A673 (cell line): Measurements from ENCODE around the gene ARHGAP11A. TPM values are rescaled to one million over a fixed set of nuclear protein-coding genes. Genes with fewer than 3 reads are reported as not detected.
A peak's percentile ranks its signal among the peaks of the same experiment; 100 is the strongest.
"Not testable (repeated sequence)": the region's sequence is repeated elsewhere in the genome, so short reads cannot be mapped to it uniquely, and the experiment has no call there.

ENCODE experiments used
- BruUV-seq: library from RNA; stranded (reverse); fragments of 400-500 nt; replicated peaks from 2 replicates; lab custom pipeline; 2021; lab: Mats Ljungman, UMichigan
- CTCF ChIA-PET: fragments of 300-600 bp; sonication (Branson Sonifier 250); formaldehyde crosslinking; loops from one replicate; lab custom pipeline; 2022; ENCODE audit warnings: antibody characterized with exemption; lab: Charles Lee
- POLR2A ChIA-PET: fragments of 300-600 bp; sonication (Branson Sonifier 250); formaldehyde crosslinking; loops from one replicate; lab custom pipeline; 2022; ENCODE audit warnings: antibody characterized with exemption; ENCODE audit not compliant: low non-redundant PET; lab: Charles Lee
- DNase-seq: peaks from one replicate; pipeline ENCODE4 v3.0.0-alpha.2; 2015; ENCODE audit warnings: low spot score
- H3K27ac ChIP-seq: fragments of 200-600 bp; sonication (generic); 2 replicates; pipeline ENCODE4 v1.5.1; 2016; ENCODE audit warnings: mixed run types, low read depth, mild to moderate bottlenecking, mixed read lengths, antibody characterized with exemption, low read length; ENCODE audit not compliant: poor library complexity, severe bottlenecking
- H3K27me3 ChIP-seq: fragments of 200-600 bp; sonication (generic); replicated peaks from 2 replicates; pipeline ENCODE4 v1.6.1; 2017; ENCODE audit warnings: mixed run types, low read depth, mild to moderate bottlenecking, mixed read lengths, antibody characterized with exemption, low read length; ENCODE audit not compliant: insufficient read depth, poor library complexity
- H3K36me3 ChIP-seq: fragments of 200-600 bp; sonication (generic); 2 replicates; pipeline ENCODE4 v1.6.1; 2016; ENCODE audit warnings: mixed run types, mild to moderate bottlenecking, mixed read lengths, antibody characterized with exemption, low read length; ENCODE audit not compliant: insufficient read depth, poor library complexity, severe bottlenecking
- H3K4me1 ChIP-seq: fragments of 200-600 bp; sonication (generic); 2 replicates; pipeline ENCODE4 v1.6.1; 2017; ENCODE audit warnings: mixed run types, mild to moderate bottlenecking, mixed read lengths, antibody characterized with exemption, low read length; ENCODE audit not compliant: insufficient read depth, poor library complexity, severe bottlenecking
- H3K4me3 ChIP-seq: fragments of 200-600 bp; sonication (generic); 2 replicates; pipeline ENCODE4 v1.5.1; 2016; ENCODE audit warnings: low read depth, mixed run types, mild to moderate bottlenecking, mixed read lengths, low read length; ENCODE audit not compliant: poor library complexity, severe bottlenecking
- H3K9me3 ChIP-seq: fragments of 200-600 bp; sonication (generic); 2 replicates; pipeline ENCODE4 v1.6.1; 2016; ENCODE audit warnings: mixed run types, low read depth, mild to moderate bottlenecking, mixed read lengths, antibody characterized with exemption, low read length; ENCODE audit not compliant: poor library complexity, severe bottlenecking
- CTCF ChIP-seq: fragments of 300-800, 200-600 bp; sonication (generic); conservative IDR thresholded peaks from 2 replicates; pipeline ENCODE4 v1.5.1; 2017; ENCODE audit warnings: low read depth, mild to moderate bottlenecking, antibody characterized with exemption, low read length, moderate library complexity, mixed read lengths
- EZH2 ChIP-seq: fragments of 200-600 bp; sonication (generic); IDR thresholded peaks from 2 replicates; pipeline ENCODE4 v1.6.1; 2017; ENCODE audit warnings: borderline replicate concordance, low read depth, mild to moderate bottlenecking, mixed read lengths, antibody characterized with exemption, low read length; ENCODE audit not compliant: poor library complexity, severe bottlenecking
- intact Hi-C: fragments of 100-400 bp; cut with micrococcal nuclease; formaldehyde crosslinking; loops from one replicate; pipeline ENCODE4 v1.10.0; 2022; ENCODE audit not compliant: unreplicated experiment
- total RNA-seq: library from RNA; stranded (reverse); gene quantifications from 2 replicates; pipeline ENCODE4 v1.2.3, GENCODE V29; 2021

ARHGAP11A gene
- total RNA-seq, 1 experiment from 2014 or later, result 173 TPM

DNA sequence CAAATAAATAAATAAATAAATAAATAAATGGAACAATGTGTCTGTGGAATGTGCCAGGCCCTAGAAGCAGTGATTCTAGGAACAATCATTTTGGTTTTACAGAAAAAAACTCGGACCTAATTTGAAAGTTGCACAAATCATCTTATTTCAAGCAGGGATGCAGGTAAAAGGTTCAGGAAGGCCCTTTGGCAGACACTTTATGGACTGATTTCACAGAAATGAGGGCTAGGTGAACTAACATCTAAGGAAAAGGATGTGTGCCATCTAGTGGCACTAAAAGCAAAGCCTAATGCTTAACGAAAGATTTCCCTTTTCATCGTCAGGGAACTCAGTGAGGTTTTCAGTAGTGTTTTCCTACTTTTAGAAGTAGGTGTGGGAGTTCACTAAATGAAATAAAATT lies 4.6 kb upstream of the ARHGAP11A start:
- H3K4me3 ChIP-seq, CTCF ChIA-PET, intact Hi-C loops, H3K36me3 ChIP-seq, BruUV-seq, POLR2A ChIA-PET, H3K4me1 ChIP-seq, H3K9me3 ChIP-seq, H3K27ac ChIP-seq, H3K27me3 ChIP-seq: not testable (repeated sequence)
- peak; percentile 56 for DNase-seq
- TF ChIP-seq CTCF, result peak; percentile 25; the same call in 1 of the 2 replicates

GRCh38 chr15:32614712-32615050 lies 623 bp upstream of the ARHGAP11A start:
- H3K4me1 ChIP-seq, CTCF ChIA-PET, POLR2A ChIA-PET, H3K36me3 ChIP-seq, intact Hi-C loops, H3K27me3 ChIP-seq, H3K9me3 ChIP-seq, DNase-seq: not testable (repeated sequence)
- TSS peak; percentile 89 for BruUV-seq
- Histone ChIP-seq H3K4me3 (peak overlapping the region; percentile 62), H3K27ac (peak overlapping the region; percentile 95)

- H3K27me3 ChIP-seq, DNase-seq, CTCF ChIA-PET, H3K36me3 ChIP-seq, H3K9me3 ChIP-seq, H3K4me1 ChIP-seq, intact Hi-C loops: not testable (repeated sequence)
- peak overlapping the region; percentile 95 for H3K27ac ChIP-seq
- BruUV-seq, result TSS peak; percentile 85
- POLR2A ChIA-PET, result interaction anchor here (0.5 kb wide), 1 partner anchor 1644 kb away, joined by 4 read pairs; no protein-coding TSS in a partner anchor
- peak overlapping the region; percentile 62 for H3K4me3 ChIP-seq
These were observed 645 bp downstream of the ARHGAP11A start for GRCh38 chr15:32615871-32616426.

- BruUV-seq, result TSS peak; percentile 36
- H3K36me3 ChIP-seq, result peaks cover 78% of the 10 kb centered on the region
These were observed 21.1 kb downstream of the ARHGAP11A start for GRCh38 chr15:32636410-32636809.

More at GRCh38 chr15:32636410-32636809, 21.1 kb downstream of the ARHGAP11A start:
- DNase-seq, result no peak
- no peak overlapping the region for H3K4me3 ChIP-seq
- H3K9me3 ChIP-seq, result no peaks in the 10 kb centered on the region
- TF ChIP-seq EZH2, result no peak
- no peak for TF ChIP-seq CTCF
- H3K4me1 ChIP-seq, result no peaks in the 10 kb centered on the region
- no peak overlapping the region for H3K27ac ChIP-seq
- POLR2A ChIA-PET, result no interaction called here
- CTCF ChIA-PET, result no interaction called here
- H3K27me3 ChIP-seq, result no peaks in the 10 kb centered on the region
- intact Hi-C loops, result no loop called here
